ENCODE data around the gene CDC42SE2.
A peak's percentile ranks its signal among the peaks of the same experiment; 100 is the strongest.
"Not testable (repeated sequence)": the region's sequence is repeated elsewhere in the genome, so short reads cannot be mapped to it uniquely, and the experiment has no call there.

Gene CDC42SE2

DNA sequence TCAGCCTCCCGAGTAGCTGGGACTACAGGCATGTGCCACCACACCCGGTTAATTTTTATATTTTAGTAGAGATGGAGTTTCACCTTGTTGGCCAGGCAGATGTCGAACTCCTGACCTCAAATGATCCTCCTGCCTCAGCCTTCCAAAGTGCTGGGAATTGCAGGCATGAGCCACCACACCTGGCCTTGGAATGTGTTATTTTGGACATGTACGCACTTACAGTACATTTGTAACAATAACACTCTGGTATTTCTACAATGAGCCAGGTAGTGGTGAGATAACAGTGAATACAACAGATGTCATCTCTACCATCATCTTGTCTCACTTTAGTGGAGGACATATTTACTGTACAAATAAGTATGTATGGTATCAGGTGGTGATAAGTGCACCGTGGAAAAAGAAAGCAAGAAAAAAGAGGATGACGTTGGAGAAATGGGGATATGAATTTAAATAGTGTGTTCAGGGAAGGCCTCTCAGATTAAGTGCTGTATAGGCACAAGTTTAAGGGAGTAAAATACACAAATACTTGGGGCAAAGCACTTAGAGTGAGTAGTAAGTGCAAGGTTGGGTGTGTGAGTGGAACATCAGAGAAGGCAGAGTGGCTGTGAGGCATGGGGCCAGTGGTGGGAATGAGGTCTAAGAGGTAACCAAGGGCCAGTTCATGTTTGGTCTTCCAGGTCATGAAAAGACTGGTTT, 100.1 kb downstream of the CDC42SE2 start:
- DNase-seq (ENCODE audit: low read depth in 2 of 3, low spot score in 2 of 3), result no peak

DNA sequence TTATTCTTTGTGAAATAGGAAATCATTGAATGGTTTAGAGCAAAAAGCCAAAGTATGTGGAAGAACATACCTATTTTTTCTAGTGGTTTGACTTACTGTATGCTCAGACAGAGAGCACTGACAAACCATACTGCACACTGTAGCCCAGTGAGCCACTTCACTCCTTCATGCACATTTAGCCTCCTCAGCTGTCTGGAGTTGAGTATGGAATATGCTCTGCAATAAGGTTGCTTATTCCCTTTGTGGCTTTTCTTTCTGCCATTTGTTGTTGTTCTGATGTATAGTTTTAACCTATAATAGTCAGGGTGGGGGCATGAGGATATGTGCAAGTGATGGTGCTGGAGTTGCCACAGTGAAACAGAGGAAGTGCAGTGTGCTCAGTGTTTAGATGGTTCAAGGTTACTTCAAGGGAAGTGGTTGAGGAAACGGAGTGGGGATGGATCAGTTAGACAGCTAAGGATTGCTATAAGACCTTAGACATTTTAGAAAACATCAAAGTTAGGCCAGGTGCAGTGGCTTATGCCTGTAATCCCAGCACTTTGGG, 100.7 kb downstream of the CDC42SE2 start:
- DNase-seq (ENCODE audit: low read depth in 2 of 3, low spot score in 2 of 3), result no peak

DNA sequence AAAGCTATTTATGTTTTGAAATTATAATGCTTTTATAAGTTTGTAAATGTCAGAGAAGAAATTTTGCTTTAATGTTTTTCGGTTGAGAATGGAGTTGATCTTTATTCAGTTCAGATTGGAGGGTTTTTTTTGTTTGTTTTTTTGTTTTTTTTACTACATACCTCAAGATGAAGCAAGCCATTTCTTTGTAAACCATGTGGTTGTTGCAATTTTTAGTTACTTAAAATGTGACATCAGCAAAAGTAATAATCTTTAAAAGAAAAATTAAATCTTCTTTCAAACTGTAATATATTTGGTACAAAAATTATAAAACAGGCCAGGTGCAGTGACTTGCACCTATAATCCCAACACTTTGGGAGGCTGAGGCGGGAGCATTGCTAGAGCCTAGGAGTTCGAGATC, 102.6 kb downstream of the CDC42SE2 start:
- DNase-seq (ENCODE audit: low read depth in 2 of 3, low spot score in 2 of 3), result no peak

DNA sequence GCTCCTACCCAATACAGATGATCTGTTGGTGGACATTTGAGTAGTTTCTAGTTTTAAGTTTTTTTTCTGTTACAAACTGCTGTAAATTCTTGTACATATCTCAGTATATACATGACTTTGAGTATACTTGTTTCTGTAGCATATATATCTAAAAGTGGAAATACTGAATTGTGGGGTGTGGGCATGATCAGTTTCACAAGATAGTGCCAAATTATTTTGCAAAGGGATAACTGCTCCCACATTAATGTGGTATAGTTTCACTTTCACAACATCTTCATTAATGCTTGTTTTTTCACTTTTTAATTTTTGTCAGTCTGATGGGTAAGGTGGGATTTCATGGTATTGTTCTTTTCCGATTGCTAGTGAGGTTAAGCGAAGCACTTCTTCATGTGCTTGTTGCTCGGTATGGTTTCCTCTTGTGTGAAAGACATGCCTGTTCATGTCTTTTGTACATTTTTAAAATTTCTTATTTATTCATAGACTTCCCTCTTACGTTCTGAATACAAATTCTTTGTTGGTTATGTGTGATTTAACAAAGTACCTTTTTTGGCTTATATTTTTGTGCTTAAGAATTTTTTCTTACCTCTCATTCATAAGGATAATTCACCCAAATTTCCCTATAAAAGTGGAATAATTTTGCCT, 103.5 kb downstream of the CDC42SE2 start:
- DNase-seq (ENCODE audit: low read depth in 2 of 3, low spot score in 2 of 3), result no peak

DNA sequence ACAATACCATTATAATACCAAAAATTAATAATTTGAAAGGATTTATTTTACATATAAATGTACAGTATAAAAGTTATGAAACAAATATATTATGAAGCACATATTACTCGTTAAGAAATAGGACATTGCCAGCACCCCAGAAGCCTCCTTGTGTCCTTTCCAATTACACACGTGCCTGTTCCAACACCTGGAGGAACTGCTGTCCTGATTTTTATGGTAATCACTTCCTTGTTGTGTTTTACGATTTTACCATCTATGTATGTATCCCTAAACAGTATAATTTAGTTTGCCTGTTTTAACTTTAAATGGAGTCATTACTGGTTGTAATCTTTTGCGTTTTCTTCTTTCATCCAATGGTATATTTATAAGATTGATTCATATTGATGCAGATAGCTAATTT, 105.0 kb downstream of the CDC42SE2 start:
- no peak for DNase-seq (ENCODE audit: low read depth in 2 of 3, low spot score in 2 of 3)

DNA sequence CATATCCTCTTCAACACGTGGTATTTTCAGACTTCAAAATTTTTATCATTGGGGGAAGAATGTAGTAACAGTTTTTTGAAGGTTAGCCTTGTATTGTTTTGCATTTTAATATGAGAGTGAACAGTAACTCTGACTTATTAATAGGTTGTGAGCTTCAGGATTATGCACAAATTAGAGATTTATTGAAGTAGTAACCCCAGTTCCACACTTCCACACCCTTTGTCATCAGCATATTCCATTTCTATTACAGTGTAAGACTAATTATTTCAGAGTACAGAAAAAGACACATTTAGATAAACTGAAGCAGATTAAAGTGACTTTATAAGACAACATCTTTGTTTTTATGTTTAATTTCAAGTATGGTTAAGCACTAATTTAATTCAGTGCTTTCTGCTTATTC, 105.7 kb downstream of the CDC42SE2 start:
- no peak for DNase-seq (ENCODE audit: low read depth in 2 of 3, low spot score in 2 of 3)

DNA sequence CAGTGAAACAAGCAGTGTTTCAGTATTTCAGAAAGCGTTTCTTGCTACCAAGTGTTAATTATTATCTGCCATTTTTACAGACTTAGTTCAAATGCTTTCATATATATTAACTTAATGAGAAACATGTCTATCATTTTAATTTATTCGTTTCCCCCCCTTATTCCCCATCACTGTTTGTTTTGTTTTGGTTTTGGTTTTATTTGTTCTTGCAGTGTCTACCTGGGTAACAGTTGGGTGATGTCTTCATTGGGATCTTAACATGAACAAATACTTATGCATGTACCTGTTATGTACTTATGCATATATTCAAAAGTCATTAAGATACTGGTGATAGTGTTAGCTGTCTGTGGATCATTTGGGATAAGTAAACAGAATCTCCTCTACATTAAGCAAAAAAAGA, 108.0 kb downstream of the CDC42SE2 start:
- DNase-seq (ENCODE audit: low read depth in 2 of 3, low spot score in 2 of 3), result no peak

DNA sequence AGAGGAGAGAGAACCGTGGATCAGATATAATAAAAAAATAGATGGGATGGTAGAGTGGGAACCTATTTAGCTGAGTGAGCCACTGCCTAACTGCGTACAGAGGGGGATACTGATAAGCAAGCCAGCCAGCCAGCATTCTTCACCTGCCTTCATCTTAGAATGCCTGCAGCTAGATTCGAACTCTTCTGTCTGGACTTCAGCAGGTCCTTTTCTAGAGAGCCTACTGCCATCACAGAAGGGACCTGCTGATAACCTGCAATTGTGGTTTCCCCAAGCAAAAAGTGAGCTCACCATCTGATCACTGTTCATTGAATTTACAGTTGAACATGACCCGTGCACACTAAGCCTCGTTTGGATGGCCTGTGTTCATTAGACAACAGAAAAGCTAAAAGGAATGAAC, 109.4 kb downstream of the CDC42SE2 start:
- no peak for DNase-seq (ENCODE audit: low read depth in 2 of 3, low spot score in 2 of 3)

DNA sequence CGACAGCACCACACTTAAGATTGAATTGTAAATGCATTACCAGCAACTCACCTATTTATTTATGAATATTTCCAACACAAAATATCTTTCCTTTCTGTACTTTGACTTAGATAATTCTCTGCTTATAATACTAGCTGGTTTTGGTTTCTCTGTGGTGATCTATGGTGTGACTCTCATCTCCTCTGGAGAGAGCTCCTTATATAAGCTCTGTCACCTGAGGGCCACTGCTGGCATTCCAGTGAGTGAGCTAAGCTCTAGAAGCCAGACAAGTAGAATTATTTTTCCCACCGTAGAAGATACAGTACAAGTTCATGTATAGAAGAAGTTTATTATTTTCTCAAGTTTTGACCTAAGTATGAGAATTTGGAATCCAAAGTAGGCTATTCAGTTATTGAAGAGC, 111.5 kb downstream of the CDC42SE2 start:
- no peak for DNase-seq (ENCODE audit: low read depth in 2 of 3, low spot score in 2 of 3)

DNA sequence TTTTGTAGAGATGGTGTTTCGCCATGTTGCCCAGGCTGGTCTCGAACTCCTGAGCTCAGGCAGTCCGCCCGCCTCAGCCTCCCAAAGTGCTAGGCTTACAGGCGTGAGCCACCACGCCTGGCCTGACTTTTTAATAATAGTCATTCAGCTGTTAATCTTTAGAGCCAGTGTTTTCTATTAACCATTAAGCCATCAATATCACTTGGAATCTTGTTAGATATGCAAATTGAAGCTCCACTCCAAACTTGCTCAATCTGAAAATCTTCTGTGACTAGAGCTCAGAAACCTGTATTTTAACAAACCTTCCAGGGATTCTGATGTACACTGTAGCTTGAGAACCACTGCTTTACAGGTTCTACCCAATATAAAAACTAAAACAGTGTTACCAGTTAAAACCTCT, 113.5 kb downstream of the CDC42SE2 start:
- no peak for DNase-seq (ENCODE audit: low read depth in 2 of 3, low spot score in 2 of 3)

DNA sequence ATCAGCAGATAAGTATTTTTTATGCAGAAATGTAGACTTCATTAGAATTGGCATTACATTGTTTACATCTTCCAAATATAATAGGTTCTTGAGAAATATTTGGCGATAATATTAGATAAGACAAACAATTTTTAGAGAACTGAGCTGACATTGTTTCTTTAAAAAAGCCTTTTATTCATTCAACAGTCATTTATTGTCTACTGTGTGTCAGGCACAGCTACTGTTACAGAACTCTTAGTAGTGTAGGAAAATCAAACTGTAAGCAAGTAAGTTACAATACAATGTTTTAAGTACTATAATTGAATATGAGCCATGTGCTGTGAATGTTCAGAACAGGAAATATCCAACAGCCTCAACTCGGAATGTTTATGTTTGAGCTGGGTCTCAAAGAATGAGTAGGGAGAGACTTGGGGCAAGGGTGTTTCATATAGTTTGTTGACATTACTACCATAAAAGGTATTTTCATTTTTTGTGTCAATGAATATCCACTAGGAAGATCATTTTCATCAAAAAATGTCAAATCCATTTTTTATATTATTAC, 114.0 kb downstream of the CDC42SE2 start:
- DNase-seq (ENCODE audit: low read depth in 2 of 3, low spot score in 2 of 3), result no peak

DNA sequence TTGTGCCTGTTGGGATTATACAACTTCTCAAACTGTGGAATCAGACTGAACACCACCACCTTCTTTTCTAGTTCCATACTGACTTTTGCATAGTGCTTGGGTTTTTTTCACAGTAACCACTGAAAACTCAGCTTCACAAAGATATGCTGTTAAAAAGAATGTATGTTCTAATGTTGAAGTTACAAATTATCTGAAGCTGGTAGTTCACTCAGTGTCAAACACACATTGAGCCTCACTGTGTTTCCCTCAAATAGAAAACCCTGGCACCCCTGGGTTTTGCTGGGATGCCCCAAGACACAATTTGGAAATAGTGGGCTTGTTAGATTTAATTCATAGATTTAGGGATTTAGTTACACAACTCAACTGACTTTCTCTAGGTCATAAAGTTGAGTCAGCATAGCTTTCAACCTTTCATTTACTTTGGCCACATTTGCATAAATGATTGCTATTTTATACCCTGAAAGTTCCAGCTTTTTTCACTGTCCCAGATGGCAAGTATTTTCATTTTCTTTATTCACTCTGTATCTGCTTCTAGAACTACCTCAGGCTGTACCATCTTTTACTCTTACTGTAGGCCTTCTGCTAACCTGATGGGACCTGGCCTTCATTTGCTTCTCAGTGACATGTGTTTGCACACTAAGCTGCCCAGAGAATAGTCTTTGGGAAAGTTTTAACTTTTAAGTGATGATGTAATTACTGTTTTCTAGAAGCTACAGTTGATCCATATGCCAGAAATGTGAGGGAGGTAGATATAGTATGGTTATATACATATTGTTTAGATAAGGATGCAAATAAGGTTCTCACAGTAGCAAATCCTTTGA, 115.1 kb downstream of the CDC42SE2 start:
- no peak for DNase-seq (ENCODE audit: low read depth in 2 of 3, low spot score in 2 of 3)

DNA sequence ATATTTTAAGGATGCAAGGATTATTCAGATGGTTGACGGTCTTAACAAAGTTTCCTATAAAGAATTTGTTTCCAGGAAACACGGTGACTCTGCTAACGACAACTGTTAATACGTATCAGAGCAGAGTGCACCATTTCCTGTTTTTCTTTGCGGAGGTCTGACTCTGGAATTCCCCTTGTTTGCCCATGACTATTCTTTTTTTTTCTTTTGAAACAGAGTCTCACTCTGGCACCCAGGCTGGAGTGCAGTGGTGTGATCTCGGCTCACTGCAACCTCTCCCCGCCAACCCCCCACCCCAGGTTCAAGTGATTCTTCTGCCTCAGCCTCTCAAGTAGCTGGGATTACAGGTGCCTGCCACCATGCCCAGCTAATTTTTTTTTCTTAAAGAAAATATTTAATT, 115.9 kb downstream of the CDC42SE2 start:
- peak in 1 of 3 experiments; percentile 28 for DNase-seq (ENCODE audit: low read depth in 2 of 3, low spot score in 2 of 3)

DNA sequence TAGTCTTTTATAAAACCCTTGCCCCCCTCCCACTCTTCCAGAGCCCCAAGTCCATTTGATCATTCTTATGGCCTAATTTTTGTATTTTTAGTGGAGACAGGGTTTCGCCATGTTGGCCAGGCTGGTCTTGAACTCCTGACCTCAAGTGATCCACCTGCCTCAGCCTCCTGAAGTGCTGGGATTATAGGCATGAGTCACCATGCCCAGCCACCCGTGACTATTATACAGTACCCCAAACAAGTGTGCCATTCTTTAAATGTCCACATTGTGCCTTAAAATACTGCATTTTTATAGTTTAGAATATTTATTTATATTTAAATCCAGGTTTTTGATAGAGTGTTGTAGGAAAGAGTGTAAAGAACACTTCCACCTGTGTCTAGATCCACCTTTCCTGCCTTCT, 116.4 kb downstream of the CDC42SE2 start:
- DNase-seq (ENCODE audit: low read depth in 2 of 3, low spot score in 2 of 3), result not testable (repeated sequence)

DNA sequence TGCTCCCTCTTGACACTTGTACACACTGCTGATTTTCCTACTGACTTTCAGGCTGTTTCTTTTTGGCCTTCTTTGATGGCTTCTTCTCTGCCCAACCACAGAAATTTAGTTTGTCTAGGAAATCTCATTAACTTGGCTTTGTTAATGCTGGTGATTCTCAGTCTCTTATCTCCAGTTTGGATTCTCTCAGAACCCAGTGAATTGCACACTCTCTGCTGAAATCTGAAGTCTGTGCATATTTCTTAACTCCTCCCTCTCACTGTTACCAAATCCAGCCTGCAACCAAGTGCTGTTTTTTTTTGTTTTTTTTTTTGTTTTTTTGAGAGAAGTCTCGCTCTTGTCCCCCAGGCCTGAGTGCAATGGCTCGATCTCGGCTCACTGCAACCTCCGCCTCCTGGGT, 117.2 kb downstream of the CDC42SE2 start:
- DNase-seq (ENCODE audit: low read depth in 2 of 3, low spot score in 2 of 3), result no peak

DNA sequence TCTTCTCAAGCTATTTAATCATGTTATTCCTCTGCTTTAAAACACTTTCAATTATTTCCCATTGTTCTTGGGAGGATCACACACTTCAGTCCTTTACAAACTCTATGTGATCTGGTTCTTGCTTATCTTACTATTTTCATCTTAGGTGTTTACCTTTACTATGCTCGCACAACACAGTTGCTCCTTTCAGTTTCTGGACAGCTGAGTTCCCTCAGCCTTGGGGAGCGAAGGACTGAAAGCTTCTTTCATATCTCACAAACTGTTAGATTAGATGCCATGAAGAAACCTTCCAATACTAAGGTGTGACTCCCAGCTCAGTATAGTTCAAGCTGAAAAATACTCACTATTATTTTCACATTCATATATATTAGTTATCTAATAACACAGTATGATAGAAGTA, 117.9 kb downstream of the CDC42SE2 start:
- no peak for DNase-seq (ENCODE audit: low read depth in 2 of 3, low spot score in 2 of 3)

DNA sequence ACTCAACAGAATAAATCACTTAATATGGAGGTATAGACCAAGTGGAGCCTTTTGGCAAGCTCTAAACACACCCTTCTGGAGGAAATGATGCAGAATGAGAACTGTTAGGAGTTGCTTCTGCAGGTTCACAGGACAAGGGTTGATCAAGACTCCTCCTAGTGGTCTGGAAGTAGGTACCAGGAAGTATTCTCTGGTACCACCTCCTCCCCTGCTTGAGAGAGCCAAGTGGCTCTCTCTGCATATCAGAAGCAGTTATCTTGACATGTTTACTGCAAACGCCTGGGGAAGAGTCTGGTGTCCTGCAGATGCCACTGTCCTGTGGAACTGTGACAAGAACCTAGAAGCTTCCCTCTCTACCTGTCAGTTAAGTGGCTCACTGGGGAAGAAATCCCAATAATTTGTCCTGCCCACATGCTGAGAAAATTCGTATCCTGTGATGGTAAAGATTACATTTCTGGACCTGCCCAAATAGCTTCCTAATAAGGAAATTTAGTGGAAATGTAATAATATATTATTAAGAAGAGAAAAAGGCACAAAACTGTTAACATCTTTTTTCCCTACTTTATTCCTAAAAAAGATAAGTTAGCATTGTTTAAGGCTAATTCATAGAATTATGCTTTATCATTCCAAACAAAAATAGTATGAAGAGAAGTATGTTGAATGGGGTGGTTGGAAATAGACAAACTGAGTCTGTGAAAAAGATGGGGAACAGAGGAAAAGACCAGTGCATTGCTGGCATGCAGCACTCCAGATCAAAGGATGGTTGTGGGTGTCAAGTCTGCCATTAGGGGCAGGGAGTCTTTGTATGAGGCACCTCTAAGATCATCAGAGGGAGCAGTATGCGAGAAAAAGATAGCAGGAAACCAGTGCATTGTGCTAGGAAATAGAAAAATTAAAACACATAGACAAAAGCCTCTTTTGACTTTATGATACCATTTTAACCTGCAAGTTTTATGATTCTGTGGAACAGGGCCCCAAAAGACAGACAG, 118.8 kb downstream of the CDC42SE2 start:
- no peak for DNase-seq (ENCODE audit: low read depth in 2 of 3, low spot score in 2 of 3)

DNA sequence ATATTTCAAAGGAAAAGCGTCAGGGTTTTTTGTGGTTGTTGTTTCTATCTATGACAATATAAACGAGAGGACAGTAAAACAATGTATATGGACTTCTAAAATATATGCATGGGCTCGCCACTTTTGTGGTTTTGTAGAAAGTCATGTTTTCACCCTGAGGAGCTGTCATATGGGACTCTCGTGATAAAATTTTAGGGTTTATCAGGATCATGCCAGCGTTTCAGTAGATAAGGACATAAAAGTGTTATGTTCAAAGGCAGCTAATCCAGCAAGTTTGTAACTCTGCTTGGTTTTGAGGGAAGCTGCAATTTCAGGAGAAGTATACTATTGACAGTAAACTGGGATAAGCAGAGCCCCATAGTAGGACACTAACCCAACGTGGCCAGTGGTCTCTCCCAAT, 120.3 kb downstream of the CDC42SE2 start:
- DNase-seq (ENCODE audit: low read depth in 2 of 3, low spot score in 2 of 3), result no peak

DNA sequence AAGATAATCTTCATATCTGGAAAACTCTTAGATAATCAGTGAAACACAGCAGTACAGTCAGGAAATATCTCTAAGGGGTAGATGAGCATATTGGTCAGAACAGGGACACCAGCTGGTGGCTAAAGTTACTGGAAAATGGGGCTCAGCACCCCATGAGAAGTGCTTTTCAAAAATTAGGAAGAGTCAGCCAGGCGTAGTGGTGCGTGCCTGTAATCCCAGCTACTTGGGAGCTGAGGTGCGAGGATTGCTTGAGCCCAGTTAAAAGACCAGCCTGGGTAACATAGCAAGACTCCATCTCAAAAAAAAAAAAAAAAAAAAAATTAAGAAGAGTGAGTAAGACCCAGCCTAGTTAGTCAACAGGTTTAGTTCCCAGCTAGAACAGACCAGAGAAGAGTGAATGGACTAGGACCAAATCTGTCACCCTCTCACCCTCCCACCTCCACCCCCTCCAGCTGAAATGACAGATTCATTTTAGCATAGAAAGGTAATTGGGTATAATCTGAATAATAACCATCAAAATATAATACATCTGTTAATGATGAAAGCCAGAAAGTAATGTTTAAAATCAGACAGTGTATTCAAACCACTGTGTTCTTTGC, 120.9 kb downstream of the CDC42SE2 start:
- no peak for DNase-seq (ENCODE audit: low read depth in 2 of 3, low spot score in 2 of 3)

DNA sequence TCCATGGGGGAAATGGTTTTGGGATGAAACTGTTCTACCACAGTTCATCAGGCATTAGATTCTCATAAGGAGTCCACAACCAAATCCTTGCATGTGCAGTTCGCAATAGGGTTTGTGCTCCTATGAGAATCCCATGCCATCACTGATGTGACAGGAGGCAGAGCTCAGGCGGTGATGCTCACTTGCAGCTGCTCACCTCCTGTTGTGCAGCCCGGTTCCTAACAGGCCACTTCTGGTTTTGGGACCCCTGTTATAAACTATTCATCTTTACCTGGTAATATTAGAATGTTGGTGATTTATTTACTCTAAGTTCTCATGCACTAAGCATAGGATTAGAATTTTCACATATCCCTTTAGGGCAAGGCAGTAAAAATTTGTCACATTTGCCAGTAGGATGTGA, 122.3 kb downstream of the CDC42SE2 start:
- DNase-seq (ENCODE audit: low read depth in 2 of 3, low spot score in 2 of 3), result no peak

Data from activated CD8-positive, alpha-beta memory T cell treated with anti-CD3 and anti-CD28 coated beads for 48 hours (primary cell).